ENCODE data around the gene EDAR. TPM values are rescaled to one million over a fixed set of nuclear protein-coding genes. Genes with fewer than 3 reads are reported as not detected.

The EDAR gene
- total and polyA plus RNA-seq, 2 of the 8 experiments (the other 6 are each of a cell fraction or from before 2014, with no cell fraction given), result not detected

GRCh38 chr2:108958002-108958401, 31.0 kb downstream of the EDAR start (continued):
- no peak for TF ChIP-seq CHD7 (IDR thresholded peaks at IDR 0.05; ENCODE audit: insufficient replicate concordance, low read length)
- no peak for TF ChIP-seq CHD1 (IDR thresholded peaks at IDR 0.05; ENCODE audit: low read depth, low read length)
- no peak for TF ChIP-seq TCF12 (IDR thresholded peaks at IDR 0.05; ENCODE audit: low read depth, low read length)
- no peak for TF ChIP-seq SUZ12 (IDR thresholded peaks at IDR 0.05; ENCODE audit: low read length)
- no peak for TF ChIP-seq TBP (IDR thresholded peaks at IDR 0.05; ENCODE audit: low read depth, low read length)
- no peak for TF ChIP-seq JUND (IDR thresholded peaks at IDR 0.05; ENCODE audit: low read length)
- no peak for TF ChIP-seq SRF (IDR thresholded peaks at IDR 0.05; ENCODE audit: low read depth, low read length)
- no peak for TF ChIP-seq EP300 (IDR thresholded peaks at IDR 0.05; ENCODE audit: borderline replicate concordance in 1 of 2, low read depth in 2 of 2, low read length in 2 of 2)

Measured in H1 (cell line).